Measurements from ENCODE around the gene TIPRL.

Gene TIPRL

GRCh38 chr1:168159251-168159650 lies 19.5 kb upstream of the TIPRL start:
- no peak overlapping the region for H3K4me3 ChIP-seq (ENCODE audit: low read depth, low read length)
- no peak for TF ChIP-seq CTCF (IDR thresholded peaks at IDR 0.05; ENCODE audit: borderline replicate concordance, insufficient read depth, low read depth, low read length)

- no peak for TF ChIP-seq CTCF (IDR thresholded peaks at IDR 0.05; ENCODE audit: borderline replicate concordance, insufficient read depth, low read depth, low read length)
- no peak overlapping the region for H3K4me3 ChIP-seq (ENCODE audit: low read depth, low read length)
Measured at GRCh38 chr1:168159979-168160378, 18.8 kb upstream of the TIPRL start.

GRCh38 chr1:168161459-168161858 lies 17.3 kb upstream of the TIPRL start:
- TF ChIP-seq CTCF (IDR thresholded peaks at IDR 0.05; ENCODE audit: borderline replicate concordance, insufficient read depth, low read depth, low read length), result no peak
- no peak overlapping the region for H3K4me3 ChIP-seq (ENCODE audit: low read depth, low read length)

GRCh38 chr1:168163670-168164069 lies 15.1 kb upstream of the TIPRL start:
- no peak for TF ChIP-seq CTCF (IDR thresholded peaks at IDR 0.05; ENCODE audit: borderline replicate concordance, insufficient read depth, low read depth, low read length)

GRCh38 chr1:168164771-168165170 lies 14.0 kb upstream of the TIPRL start:
- no peak overlapping the region for H3K4me3 ChIP-seq (ENCODE audit: low read depth, low read length)
- no peak for TF ChIP-seq CTCF (IDR thresholded peaks at IDR 0.05; ENCODE audit: borderline replicate concordance, insufficient read depth, low read depth, low read length)

More at GRCh38 chr1:168163670-168164069, 15.1 kb upstream of the TIPRL start:
- no peak overlapping the region for H3K4me3 ChIP-seq (ENCODE audit: low read depth, low read length)

GRCh38 chr1:168167806-168168205 lies 11.0 kb upstream of the TIPRL start:
- TF ChIP-seq CTCF (IDR thresholded peaks at IDR 0.05; ENCODE audit: borderline replicate concordance, insufficient read depth, low read depth, low read length), result no peak
- no peak overlapping the region for H3K4me3 ChIP-seq (ENCODE audit: low read depth, low read length)

GRCh38 chr1:168170564-168171508 lies 7.9 kb upstream of the TIPRL start:
- no peak for TF ChIP-seq CTCF (IDR thresholded peaks at IDR 0.05; ENCODE audit: borderline replicate concordance, insufficient read depth, low read depth, low read length)
- no peak overlapping the region for H3K4me3 ChIP-seq (ENCODE audit: low read depth, low read length)
